HL-60 (cell line): ENCODE results near the gene PRDM1.

Experiments
- CTCF ChIP-seq: IDR thresholded peaks from one replicate; pipeline ENCODE4 v1.5.1; 2011; ENCODE audit warnings: low read length, control low read depth, inconsistent platforms; ENCODE audit not compliant: insufficient read depth
- GABPA ChIP-seq: IDR thresholded peaks from 2 replicates; pipeline ENCODE4 v1.6.1; 2012; ENCODE audit warnings: low read depth
- POLR2AphosphoS5 ChIP-seq: IDR thresholded peaks from 2 replicates; pipeline ENCODE4 v1.6.1; 2012; ENCODE audit warnings: low read depth
- TF ChIP-seq, protein P1 (sequence below): IDR thresholded peaks from 2 replicates; pipeline ENCODE4 v1.6.1; 2012; ENCODE audit warnings: low read depth; ENCODE audit not compliant: insufficient replicate concordance

DNA sequence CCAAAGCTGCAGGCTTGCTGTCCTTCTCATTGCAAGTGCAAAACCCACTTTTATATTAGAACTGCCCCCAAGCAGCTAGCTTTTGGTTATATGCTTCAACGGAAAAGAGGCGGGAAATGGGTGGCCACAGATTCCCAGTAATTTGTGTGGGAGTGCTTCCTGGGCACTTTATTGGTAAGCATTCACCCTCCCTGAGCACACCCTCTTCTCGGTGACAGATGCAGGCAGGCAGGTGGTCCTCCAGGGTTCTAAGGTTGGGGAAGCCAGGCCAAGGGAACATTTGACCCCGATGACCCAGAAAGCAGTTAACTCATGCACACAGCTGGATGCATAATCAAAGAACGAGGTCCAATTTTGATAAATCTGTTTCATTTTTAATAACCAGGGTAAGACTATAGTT, 29.1 kb downstream of the PRDM1 start:
- TF ChIP-seq POLR2AphosphoS5 (no peak), CTCF (no peak), GABPA (no peak)
- TF ChIP-seq, protein P1, sequence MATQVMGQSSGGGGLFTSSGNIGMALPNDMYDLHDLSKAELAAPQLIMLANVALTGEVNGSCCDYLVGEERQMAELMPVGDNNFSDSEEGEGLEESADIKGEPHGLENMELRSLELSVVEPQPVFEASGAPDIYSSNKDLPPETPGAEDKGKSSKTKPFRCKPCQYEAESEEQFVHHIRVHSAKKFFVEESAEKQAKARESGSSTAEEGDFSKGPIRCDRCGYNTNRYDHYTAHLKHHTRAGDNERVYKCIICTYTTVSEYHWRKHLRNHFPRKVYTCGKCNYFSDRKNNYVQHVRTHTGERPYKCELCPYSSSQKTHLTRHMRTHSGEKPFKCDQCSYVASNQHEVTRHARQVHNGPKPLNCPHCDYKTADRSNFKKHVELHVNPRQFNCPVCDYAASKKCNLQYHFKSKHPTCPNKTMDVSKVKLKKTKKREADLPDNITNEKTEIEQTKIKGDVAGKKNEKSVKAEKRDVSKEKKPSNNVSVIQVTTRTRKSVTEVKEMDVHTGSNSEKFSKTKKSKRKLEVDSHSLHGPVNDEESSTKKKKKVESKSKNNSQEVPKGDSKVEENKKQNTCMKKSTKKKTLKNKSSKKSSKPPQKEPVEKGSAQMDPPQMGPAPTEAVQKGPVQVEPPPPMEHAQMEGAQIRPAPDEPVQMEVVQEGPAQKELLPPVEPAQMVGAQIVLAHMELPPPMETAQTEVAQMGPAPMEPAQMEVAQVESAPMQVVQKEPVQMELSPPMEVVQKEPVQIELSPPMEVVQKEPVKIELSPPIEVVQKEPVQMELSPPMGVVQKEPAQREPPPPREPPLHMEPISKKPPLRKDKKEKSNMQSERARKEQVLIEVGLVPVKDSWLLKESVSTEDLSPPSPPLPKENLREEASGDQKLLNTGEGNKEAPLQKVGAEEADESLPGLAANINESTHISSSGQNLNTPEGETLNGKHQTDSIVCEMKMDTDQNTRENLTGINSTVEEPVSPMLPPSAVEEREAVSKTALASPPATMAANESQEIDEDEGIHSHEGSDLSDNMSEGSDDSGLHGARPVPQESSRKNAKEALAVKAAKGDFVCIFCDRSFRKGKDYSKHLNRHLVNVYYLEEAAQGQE, result no peak
